Measurements from ENCODE around the gene OR8B4.
A peak's percentile ranks its signal among the peaks of the same experiment; 100 is the strongest.
"Not testable (repeated sequence)": the region's sequence is repeated elsewhere in the genome, so short reads cannot be mapped to it uniquely, and the experiment has no call there.

OR8B4 gene

DNA sequence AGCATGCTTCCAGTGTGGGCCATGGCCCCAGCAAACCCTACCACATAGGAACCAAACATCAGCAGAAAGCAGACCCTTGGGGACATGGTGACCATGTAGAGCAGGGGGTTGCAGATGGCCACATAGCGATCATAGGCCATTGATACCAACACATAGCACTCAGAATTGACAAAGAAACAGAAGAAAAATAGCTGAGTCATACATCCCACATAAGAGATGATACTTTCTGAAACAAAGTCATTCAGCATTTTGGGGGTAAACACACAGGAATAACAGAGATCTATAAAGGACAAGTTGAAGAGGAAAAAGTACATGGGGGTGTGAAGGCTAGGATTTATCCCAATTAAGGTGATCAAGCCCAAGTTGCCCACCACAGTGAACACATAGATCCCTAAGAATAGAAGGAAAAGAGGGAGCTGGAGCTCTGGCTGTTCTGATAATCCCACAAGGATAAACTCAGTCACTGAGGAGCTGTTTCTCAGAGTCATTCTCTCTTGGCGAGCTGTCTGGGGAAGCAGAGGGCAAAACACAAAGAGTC lies at the start of gene OR8B4:
Gene OR8B4, minus strand, starts transcription at position 488 of the 538 bp plus-strand sequence. Its CDS starts 0 bp downstream, at position 488.
- no peak for DNase-seq (ENCODE audit: low spot score)

DNA sequence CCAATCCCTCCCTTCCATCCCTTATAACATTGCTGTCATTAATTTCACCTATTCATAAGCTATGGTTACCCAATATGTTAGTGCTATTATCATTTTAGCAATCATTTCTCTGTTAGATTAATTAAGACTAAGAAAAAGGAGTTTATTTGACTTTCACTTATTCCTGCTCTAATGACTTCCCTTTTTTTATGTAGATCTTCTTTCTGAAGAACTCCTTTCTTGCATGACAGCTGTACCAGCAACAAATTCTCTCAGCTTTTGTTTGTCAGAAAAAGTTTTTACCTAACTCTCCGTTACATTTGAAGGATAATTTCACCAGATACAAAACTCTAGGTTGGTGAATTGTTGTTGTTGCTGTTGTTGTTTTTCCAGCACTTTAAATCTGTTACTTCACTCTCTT lies 49.4 kb upstream of the OR8B4 start:
- DNase-seq (ENCODE audit: low spot score) = no peak

- DNase-seq (ENCODE audit: low spot score) = no peak
Observed at GRCh38 chr11:124473476-124473875, 48.8 kb upstream of the OR8B4 start.

- no peak for DNase-seq (ENCODE audit: low spot score)
Observed at GRCh38 chr11:124470561-124471227, 46.0 kb upstream of the OR8B4 start.

DNA sequence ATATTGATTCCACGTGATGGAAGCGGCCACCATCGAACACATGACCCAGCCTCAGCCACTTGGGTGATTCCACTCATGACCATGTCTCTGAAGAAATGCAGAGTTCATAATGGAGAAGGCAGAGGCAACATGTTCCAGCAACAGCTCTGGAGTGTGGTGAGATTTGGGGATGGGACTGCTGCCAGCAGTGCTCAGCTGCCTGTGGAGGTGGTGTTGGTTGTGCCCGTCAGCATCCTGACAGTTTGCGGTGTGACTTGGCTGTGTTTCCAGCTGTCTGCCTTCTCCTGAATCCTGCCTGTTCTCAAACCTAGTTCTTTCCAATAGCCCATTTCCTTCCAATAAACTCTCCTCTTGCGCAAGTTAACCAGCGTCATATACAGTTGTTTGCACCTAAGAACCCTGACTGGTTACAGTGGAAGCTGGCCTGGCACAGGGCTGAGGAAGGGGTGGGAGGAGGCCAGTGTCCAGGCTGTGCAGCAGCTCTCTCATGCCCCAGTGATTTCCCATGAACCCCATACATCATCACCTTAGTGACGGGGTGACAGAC lies 42.8 kb upstream of the OR8B4 start:
- DNase-seq (ENCODE audit: low spot score) = no peak

DNA sequence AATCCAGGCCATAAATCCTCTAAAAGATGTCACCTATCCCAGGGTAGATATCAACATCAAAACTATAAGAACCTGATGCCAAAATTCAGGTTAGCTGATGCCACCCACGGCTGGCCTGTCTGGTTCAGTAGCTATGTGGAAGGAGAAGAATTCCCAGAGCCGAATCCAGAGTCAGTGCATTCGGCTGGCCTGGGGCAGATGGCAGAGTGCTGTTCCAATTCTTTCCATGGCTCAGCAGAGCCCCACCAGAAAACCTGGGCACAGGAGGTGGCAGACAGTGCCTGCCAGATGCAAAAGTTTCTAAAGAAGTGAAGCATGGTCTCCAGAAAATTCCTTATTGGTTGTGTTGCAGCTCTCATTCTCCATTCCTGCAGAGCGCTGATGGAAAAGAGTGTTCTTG lies 40.7 kb upstream of the OR8B4 start:
- no peak for DNase-seq (ENCODE audit: low spot score)

- no peak for DNase-seq (ENCODE audit: low spot score)
Observed at GRCh38 chr11:124463990-124464389, 39.3 kb upstream of the OR8B4 start.

DNA sequence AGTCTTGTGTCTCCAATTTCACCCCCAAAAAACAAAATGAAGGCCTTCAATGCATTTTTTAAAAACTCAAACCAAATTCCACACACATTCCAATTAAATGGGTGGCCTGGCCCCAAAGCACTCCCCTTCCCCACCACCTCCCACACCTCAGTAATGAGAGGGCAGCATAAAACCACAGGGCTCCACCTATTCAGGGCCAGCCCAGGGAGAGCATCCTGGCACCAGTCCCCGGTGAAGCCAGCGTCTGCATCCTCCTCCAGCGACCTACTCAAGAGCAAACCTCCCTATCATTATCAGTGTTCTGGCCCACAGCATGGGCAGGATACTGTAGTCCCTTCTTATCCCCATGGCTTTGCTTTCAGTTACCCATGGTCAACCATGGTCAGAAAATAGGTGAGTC lies 38.7 kb upstream of the OR8B4 start:
- DNase-seq (ENCODE audit: low spot score) = no peak

GRCh38 chr11:124460459-124460858 lies 35.8 kb upstream of the OR8B4 start:
- DNase-seq (ENCODE audit: low spot score) = no peak

GRCh38 chr11:124459379-124459778 lies 34.7 kb upstream of the OR8B4 start:
- DNase-seq (ENCODE audit: low spot score) = not testable (repeated sequence)

GRCh38 chr11:124454552-124454951 lies 29.9 kb upstream of the OR8B4 start:
- DNase-seq (ENCODE audit: low spot score) = no peak

DNA sequence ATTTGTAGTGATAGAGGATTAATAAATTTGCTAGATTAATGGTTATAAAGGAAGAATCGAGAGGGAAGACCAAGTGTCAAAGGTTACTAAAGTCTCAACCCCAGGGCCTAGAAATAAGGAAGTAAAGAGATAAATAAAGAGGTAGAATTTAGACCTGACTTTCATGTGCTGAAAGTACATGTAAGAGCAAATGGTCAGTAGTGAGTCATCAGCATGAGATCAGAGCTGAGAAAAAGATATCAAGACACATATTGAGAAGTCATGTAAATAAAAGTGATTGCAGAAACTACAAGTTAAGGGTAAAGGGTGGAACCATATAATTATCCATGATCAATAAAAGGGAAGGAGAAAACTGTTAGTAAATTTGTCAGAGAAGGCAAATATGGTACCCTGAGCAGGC lies 22.2 kb upstream of the OR8B4 start:
- peak; percentile 9 for DNase-seq (ENCODE audit: low spot score)

DNA sequence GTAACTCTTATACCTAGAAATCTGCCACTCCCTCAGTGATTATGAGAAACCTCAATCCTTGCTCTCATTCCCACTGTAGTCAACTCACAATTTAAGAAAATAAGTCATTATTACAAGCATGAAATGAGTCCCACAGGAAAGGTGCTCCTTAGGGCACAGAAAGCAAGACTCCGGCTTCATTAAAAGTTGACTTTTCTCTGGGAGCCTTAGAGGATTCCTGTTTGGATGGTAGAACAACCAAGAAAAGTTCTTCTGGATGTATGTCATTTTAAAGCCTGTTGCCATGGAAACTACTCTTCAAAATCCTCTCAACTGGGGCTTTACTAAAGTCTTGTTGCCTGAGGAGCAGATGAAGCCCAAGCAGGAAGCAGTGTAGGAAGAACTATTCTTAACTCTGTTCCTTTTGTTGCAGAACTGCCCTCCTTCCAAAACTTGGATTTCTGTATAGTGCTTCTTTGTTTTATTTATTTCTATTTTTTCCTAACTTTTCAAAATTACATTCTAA lies 21.0 kb upstream of the OR8B4 start, which contains the start of gene OR8B8:
Gene OR8B8, minus strand, starts transcription at position 51 of the 505 bp plus-strand sequence. CDS start 4,611 bp downstream, outside the sequence.
- DNase-seq (ENCODE audit: low spot score) = no peak

GRCh38 chr11:124442847-124443246 lies 18.2 kb upstream of the OR8B4 start:
- DNase-seq (ENCODE audit: low spot score) = no peak

GRCh38 chr11:124442442-124442841 lies 17.8 kb upstream of the OR8B4 start:
- no peak for DNase-seq (ENCODE audit: low spot score)

DNA sequence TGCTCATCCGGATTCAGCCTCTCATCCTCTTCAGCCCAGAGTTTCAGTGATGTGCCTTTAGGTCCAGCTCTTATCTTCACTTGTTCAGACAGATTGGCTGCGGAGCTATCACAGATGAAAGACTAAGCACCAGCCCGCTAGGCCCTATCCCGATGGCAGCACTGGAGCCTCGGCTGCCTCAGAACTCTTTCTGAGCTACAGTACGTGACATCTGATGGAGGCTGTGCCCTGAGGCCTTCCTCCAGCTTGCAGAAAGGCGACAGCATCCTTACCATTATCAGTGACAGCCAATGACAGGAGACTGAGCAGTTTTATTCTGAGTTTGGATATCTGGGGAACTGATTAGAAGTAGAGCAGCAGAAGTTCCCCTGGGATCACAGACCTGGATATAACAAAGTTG lies 16.8 kb upstream of the OR8B4 start:
- no peak for DNase-seq (ENCODE audit: low spot score)

GRCh38 chr11:124441081-124441480 lies 16.4 kb upstream of the OR8B4 start:
- DNase-seq (ENCODE audit: low spot score) = no peak

- no peak for DNase-seq (ENCODE audit: low spot score)
Observed at GRCh38 chr11:124440608-124441007, 15.9 kb upstream of the OR8B4 start.

- DNase-seq (ENCODE audit: low spot score) = no peak
Observed at GRCh38 chr11:124434699-124435098, 10.0 kb upstream of the OR8B4 start.

DNA sequence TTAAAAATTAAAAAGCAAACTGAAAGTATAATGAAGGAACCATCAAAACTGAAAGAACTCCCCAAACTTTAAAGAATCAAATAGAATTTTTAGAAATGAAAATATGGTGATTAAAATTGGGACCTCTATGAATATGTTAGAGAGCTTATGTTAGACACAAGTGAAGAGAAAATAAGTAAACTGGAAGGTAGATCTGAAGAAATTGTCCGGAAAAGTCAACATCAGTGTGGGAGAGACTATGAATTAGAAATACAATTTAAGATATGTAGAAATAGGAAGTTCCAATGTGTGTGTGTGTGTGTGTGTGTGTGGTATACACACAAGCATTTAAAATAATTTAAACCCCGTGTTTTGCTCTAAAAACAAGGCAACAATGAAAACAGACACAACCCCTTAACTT lies 4.9 kb upstream of the OR8B4 start:
- no peak for DNase-seq (ENCODE audit: low spot score)

- DNase-seq (ENCODE audit: low spot score) = no peak
Observed at GRCh38 chr11:124421043-124421442, 3.6 kb downstream of the OR8B4 start.

- peak; percentile 72 for DNase-seq (ENCODE audit: low spot score)
Observed at GRCh38 chr11:124415356-124415923, 9.2 kb downstream of the OR8B4 start.

- no peak for DNase-seq (ENCODE audit: low spot score)
Observed at GRCh38 chr11:124409906-124410305, 14.8 kb downstream of the OR8B4 start.

Measured in RKO (cell line).